Tibial nerve (tissue), 4 donors: Measurements from ENCODE around the gene MYOM1.

Source experiments
- EP300 ChIP-seq, 2 donors: sonication (generic); formaldehyde crosslinking; IDR thresholded peaks; one replicate each; pipeline ENCODE4 v1.6.1; 2017; ENCODE audit warnings: antibody characterized with exemption in 2 of 2, mild to moderate bottlenecking in 1 of 2
- POLR2A ChIP-seq, 2 donors: fragments of 450-650 bp; IDR thresholded peaks; one replicate each; pipeline ENCODE4 v1.6.1; 2017; ENCODE audit warnings: antibody characterized with exemption in 2 of 2, mild to moderate bottlenecking in 2 of 2, moderate library complexity in 2 of 2
- TF ChIP-seq, protein P1 (sequence below), 5 experiments: fragments of 200-600 bp in 3 of 5; fragments of 450-650 bp in 2 of 5; sonication (generic) in 3 of 5; IDR thresholded peaks; one replicate each; pipeline ENCODE4 v1.5.1; 2016 to 2019; ENCODE audit warnings: antibody characterized with exemption in 5 of 5, mild to moderate bottlenecking in 3 of 5, moderate library complexity in 2 of 5

DNA sequence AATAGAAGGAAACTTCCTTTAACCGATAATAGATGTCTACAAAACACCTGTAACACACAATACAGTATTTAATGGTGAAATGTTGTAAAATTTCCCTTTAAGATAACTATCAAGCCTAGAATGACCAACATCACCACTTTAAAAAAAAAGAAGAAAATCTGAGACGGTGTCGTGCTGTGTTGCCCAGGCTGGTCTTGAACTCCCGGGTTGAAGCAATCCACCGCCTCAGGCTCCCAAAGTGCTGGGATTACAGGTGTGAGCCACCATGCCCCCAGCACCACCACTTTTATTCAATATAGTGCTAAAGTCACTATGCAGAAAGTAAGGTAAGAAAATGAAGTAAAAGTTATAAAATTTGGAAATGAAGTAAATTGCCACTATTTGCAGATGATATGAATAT is 96.9 kb downstream of the MYOM1 start:
- TF ChIP-seq, protein P1, sequence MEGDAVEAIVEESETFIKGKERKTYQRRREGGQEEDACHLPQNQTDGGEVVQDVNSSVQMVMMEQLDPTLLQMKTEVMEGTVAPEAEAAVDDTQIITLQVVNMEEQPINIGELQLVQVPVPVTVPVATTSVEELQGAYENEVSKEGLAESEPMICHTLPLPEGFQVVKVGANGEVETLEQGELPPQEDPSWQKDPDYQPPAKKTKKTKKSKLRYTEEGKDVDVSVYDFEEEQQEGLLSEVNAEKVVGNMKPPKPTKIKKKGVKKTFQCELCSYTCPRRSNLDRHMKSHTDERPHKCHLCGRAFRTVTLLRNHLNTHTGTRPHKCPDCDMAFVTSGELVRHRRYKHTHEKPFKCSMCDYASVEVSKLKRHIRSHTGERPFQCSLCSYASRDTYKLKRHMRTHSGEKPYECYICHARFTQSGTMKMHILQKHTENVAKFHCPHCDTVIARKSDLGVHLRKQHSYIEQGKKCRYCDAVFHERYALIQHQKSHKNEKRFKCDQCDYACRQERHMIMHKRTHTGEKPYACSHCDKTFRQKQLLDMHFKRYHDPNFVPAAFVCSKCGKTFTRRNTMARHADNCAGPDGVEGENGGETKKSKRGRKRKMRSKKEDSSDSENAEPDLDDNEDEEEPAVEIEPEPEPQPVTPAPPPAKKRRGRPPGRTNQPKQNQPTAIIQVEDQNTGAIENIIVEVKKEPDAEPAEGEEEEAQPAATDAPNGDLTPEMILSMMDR (IDR thresholded peaks at IDR 0.05): no peak
- TF ChIP-seq POLR2A (IDR thresholded peaks at IDR 0.05): no peak
- no peak for TF ChIP-seq EP300 (IDR thresholded peaks at IDR 0.05)
